ENCODE results near the gene CEP55.
"Not testable (repeated sequence)": the region's sequence is repeated elsewhere in the genome, so short reads cannot be mapped to it uniquely, and the experiment has no call there.

CEP55 gene

GRCh38 chr10:93542358-93542791 lies 46.0 kb downstream of the CEP55 start:
- ATAC-seq = peak; percentile 80

GRCh38 chr10:93546995-93547394 lies 50.6 kb downstream of the CEP55 start:
- ATAC-seq = not testable (repeated sequence)

More at GRCh38 chr10:93542358-93542791, 46.0 kb downstream of the CEP55 start:
- TF ChIP-seq ISL1 (CRISPR knock-in tag; IDR thresholded peaks at IDR 0.05) = peak; percentile 27; the same call in 1 of the 2 replicates
- TF ChIP-seq, protein P1, sequence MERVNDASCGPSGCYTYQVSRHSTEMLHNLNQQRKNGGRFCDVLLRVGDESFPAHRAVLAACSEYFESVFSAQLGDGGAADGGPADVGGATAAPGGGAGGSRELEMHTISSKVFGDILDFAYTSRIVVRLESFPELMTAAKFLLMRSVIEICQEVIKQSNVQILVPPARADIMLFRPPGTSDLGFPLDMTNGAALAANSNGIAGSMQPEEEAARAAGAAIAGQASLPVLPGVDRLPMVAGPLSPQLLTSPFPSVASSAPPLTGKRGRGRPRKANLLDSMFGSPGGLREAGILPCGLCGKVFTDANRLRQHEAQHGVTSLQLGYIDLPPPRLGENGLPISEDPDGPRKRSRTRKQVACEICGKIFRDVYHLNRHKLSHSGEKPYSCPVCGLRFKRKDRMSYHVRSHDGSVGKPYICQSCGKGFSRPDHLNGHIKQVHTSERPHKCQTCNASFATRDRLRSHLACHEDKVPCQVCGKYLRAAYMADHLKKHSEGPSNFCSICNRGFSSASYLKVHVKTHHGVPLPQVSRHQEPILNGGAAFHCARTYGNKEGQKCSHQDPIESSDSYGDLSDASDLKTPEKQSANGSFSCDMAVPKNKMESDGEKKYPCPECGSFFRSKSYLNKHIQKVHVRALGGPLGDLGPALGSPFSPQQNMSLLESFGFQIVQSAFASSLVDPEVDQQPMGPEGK (CRISPR knock-in tag; IDR thresholded peaks at IDR 0.05; ENCODE audit: borderline replicate concordance) = no peak

DNA sequence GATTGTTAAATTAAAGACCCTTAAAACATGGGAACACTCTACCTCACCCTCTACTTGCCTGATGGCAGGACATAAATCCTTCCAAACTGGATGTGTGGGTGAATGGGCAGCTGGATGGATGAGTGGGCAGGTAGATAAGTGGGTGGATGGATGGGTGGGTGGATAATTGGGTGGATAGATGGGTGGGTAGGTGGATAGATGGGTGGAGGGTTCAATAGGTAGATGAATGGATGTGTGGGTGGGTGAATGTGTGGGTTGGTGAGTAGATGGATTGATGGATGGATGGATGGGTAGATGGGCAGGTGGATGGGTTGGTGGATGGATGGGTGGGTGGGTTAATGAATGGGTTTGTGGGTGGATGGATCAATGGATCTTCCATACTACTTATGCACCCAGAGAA lies 51.1 kb downstream of the CEP55 start:
- TF ChIP-seq ZNF70 (CRISPR knock-in tag; IDR thresholded peaks at IDR 0.05) (no peak), BACH2 (CRISPR knock-in tag; IDR thresholded peaks at IDR 0.05; ENCODE audit: borderline replicate concordance) (no peak), CSDC2 (CRISPR knock-in tag; IDR thresholded peaks at IDR 0.05) (no peak), TOX (CRISPR knock-in tag; IDR thresholded peaks at IDR 0.05; ENCODE audit: borderline replicate concordance) (no peak), ZFP30 (CRISPR knock-in tag; IDR thresholded peaks at IDR 0.05) (no peak), TCF4 (CRISPR knock-in tag; IDR thresholded peaks at IDR 0.05; ENCODE audit: borderline replicate concordance) (no peak), OSR1 (CRISPR knock-in tag; IDR thresholded peaks at IDR 0.05) (no peak), ZC3H10 (CRISPR knock-in tag; IDR thresholded peaks at IDR 0.05) (no peak), ZFP3 (CRISPR knock-in tag; IDR thresholded peaks at IDR 0.05) (no peak)
- TF ChIP-seq, protein P2, sequence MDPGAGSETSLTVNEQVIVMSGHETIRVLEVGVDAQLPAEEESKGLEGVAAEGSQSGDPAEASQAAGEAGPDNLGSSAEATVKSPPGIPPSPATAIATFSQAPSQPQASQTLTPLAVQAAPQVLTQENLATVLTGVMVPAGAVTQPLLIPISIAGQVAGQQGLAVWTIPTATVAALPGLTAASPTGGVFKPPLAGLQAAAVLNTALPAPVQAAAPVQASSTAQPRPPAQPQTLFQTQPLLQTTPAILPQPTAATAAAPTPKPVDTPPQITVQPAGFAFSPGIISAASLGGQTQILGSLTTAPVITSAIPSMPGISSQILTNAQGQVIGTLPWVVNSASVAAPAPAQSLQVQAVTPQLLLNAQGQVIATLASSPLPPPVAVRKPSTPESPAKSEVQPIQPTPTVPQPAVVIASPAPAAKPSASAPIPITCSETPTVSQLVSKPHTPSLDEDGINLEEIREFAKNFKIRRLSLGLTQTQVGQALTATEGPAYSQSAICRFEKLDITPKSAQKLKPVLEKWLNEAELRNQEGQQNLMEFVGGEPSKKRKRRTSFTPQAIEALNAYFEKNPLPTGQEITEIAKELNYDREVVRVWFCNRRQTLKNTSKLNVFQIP (CRISPR knock-in tag; IDR thresholded peaks at IDR 0.05; ENCODE audit: borderline replicate concordance, low read depth) = no peak
- TF ChIP-seq, protein P3, sequence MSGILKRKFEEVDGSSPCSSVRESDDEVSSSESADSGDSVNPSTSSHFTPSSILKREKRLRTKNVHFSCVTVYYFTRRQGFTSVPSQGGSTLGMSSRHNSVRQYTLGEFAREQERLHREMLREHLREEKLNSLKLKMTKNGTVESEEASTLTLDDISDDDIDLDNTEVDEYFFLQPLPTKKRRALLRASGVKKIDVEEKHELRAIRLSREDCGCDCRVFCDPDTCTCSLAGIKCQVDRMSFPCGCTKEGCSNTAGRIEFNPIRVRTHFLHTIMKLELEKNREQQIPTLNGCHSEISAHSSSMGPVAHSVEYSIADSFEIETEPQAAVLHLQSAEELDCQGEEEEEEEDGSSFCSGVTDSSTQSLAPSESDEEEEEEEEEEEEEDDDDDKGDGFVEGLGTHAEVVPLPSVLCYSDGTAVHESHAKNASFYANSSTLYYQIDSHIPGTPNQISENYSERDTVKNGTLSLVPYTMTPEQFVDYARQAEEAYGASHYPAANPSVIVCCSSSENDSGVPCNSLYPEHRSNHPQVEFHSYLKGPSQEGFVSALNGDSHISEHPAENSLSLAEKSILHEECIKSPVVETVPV (CRISPR knock-in tag; IDR thresholded peaks at IDR 0.05) = no peak
- TF ChIP-seq, protein P1 (CRISPR knock-in tag; IDR thresholded peaks at IDR 0.05; ENCODE audit: borderline replicate concordance) = no peak
- no peak for ATAC-seq

GRCh38 chr10:93548376-93549071 lies 52.1 kb downstream of the CEP55 start:
- TF ChIP-seq, protein P4, sequence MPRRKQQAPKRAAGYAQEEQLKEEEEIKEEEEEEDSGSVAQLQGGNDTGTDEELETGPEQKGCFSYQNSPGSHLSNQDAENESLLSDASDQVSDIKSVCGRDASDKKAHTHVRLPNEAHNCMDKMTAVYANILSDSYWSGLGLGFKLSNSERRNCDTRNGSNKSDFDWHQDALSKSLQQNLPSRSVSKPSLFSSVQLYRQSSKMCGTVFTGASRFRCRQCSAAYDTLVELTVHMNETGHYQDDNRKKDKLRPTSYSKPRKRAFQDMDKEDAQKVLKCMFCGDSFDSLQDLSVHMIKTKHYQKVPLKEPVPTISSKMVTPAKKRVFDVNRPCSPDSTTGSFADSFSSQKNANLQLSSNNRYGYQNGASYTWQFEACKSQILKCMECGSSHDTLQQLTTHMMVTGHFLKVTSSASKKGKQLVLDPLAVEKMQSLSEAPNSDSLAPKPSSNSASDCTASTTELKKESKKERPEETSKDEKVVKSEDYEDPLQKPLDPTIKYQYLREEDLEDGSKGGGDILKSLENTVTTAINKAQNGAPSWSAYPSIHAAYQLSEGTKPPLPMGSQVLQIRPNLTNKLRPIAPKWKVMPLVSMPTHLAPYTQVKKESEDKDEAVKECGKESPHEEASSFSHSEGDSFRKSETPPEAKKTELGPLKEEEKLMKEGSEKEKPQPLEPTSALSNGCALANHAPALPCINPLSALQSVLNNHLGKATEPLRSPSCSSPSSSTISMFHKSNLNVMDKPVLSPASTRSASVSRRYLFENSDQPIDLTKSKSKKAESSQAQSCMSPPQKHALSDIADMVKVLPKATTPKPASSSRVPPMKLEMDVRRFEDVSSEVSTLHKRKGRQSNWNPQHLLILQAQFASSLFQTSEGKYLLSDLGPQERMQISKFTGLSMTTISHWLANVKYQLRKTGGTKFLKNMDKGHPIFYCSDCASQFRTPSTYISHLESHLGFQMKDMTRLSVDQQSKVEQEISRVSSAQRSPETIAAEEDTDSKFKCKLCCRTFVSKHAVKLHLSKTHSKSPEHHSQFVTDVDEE (CRISPR knock-in tag; IDR thresholded peaks at IDR 0.05) = no peak
- peak; percentile 89 for TF ChIP-seq ISL1 (CRISPR knock-in tag; IDR thresholded peaks at IDR 0.05)
- peak; percentile 53 for ATAC-seq

GRCh38 chr10:93550606-93551005 lies 54.2 kb downstream of the CEP55 start:
- TF ChIP-seq BACH2 (CRISPR knock-in tag; IDR thresholded peaks at IDR 0.05; ENCODE audit: borderline replicate concordance) (no peak), ESRRG (CRISPR knock-in tag; IDR thresholded peaks at IDR 0.05) (no peak)
- ATAC-seq = no peak

All from SK-N-SH treated with all-trans-retinoic acid at 6 μM for 48 hours (cell line).